Measurements from ENCODE around the gene PTPRT.

Gene PTPRT

DNA sequence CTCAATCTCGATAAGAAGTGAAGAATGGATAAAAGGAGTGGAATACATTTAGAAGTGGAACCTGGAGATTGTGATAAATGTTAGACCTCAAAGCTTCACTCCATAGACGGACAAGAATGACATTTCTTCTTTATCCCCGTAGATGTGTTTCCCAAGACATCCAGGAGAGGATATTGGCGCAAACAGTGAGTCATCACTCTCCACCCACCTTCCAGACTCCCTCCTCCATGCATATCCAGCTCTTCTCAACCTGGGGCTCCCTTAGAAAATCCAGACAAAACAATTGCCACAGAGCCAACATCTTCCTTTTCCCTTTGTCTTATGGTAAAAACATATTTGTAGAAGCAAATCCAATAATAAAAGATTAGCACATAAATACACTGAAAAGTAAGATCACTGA lies 586.1 kb downstream of the PTPRT start:
- DNase-seq, result no peak

DNA sequence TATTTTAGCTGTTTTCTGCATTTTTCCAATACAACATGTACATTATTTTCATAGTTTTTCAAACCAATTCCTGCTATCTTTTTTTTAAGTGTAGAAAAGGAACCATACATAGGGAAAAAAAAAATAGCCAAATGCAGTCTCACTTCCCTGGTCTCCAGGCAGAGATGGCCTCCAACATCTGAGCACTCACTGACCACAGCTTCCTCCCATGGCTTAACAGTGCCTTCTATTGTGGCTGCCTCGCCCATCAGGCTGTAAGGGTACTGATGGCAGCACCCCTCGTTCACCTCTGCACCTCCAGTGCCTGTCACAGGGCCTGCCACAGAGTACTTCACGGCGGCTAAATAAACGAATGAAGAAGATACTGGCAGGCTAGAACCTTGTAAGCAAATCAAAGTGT lies 591.1 kb downstream of the PTPRT start:
- no peak for DNase-seq

- DNase-seq, result no peak
Observed at GRCh38 chr20:42595625-42596024, 594.1 kb downstream of the PTPRT start.

DNA sequence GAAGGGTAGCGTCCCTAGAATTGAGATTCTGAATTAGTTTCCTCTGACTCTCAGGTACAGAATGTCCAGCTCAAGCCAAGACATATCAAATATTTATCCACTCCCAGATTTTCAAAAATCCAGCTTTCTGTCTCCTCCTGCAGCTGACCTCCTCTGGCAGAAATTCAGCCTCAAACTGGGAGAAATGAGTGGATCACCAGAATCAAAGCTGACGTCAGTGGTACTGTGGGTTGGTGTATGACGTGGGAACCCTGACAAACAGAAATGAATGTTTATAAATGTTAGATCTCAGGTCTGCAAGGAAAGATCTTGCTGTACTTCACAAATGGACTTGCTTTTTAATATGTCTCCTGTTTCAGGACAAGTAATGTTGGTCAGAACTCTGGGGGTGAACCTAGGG lies 595.0 kb downstream of the PTPRT start:
- DNase-seq, result no peak

DNA sequence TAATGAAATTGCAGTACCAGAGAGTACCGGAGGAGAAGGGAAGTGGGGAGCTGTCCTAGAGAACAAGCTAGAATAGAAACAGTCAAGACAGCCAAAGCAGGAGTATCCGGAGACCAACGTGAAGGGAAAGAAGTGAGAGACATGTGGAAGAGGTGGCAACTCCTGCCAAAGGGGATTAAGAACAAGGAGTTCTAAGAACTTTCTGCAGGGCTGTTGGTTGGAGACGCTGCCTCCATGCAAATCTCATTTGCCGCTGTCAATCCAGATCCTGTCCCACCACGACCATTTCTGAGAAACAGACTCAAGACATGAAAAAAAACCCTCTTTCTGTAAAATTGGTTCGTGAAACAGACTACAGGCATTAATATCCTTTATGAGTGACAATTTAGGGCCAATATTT lies 595.7 kb downstream of the PTPRT start:
- DNase-seq, result no peak

GRCh38 chr20:42589976-42590639 lies 599.6 kb downstream of the PTPRT start:
- DNase-seq, result no peak

- no peak for DNase-seq
Observed at GRCh38 chr20:42588847-42589246, 600.9 kb downstream of the PTPRT start.

DNA sequence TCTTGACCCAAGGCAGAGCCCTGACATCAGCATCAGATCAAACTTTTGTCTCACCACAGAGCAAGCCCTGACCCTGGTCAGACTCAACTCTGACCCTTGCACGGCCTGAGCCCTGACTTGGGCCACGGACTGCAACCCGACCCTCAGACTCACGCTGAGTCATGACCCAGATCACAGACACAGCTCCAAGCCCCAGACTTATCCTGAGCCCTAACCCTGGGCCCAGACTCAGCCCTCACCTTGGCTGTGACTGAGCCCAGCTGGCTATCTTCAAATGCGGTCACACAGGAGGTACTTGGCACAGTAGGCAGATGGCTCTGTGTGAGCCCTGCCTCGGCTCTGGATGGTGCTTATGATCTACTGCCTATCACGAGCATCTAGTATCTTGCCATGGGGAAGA lies 602.3 kb downstream of the PTPRT start:
- no peak for DNase-seq

- DNase-seq, result no peak
Observed at GRCh38 chr20:42581311-42581710, 608.4 kb downstream of the PTPRT start.

DNA sequence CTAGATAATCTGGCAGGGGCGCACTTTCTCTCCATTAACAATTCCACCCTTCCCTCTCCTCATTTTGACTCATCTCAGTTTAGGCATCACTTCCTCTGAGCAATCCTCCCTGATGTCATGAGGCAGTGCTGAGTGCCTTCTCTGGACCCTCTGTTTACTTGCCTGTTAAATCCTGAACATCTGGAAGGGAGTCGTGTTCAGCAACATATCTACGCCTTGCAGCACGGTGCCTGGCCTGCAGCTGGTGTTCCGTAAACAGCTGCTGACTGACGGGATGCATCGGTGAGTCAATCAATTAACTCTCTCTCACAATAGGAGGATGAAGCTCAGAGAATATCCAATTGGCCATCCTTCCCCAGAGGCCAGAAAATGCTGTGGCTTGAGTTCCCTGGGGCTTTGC lies 613.5 kb downstream of the PTPRT start:
- no peak for DNase-seq

- DNase-seq, result no peak
Observed at GRCh38 chr20:42572320-42573016, 617.2 kb downstream of the PTPRT start.

DNA sequence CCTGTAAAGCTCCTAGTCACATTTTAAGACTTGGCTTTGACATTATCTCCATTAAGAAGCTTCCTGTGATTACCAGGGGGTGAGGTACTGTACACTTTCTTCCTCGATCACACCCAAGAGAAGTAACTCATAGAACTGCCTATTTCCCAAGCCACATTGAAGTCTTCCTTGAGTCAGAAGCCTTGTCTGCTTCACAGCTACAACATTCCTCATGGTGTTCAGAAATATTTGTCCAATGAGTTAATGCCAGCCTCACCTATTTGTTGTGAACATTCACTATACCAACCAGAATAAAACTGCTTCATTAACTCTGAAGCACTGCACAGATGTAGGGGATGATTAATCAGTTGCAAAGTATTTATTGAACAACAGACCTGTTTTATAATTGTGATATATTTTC lies 622.3 kb downstream of the PTPRT start:
- no peak for DNase-seq

- DNase-seq, result no peak
Observed at GRCh38 chr20:42565235-42565995, 624.3 kb downstream of the PTPRT start.

DNA sequence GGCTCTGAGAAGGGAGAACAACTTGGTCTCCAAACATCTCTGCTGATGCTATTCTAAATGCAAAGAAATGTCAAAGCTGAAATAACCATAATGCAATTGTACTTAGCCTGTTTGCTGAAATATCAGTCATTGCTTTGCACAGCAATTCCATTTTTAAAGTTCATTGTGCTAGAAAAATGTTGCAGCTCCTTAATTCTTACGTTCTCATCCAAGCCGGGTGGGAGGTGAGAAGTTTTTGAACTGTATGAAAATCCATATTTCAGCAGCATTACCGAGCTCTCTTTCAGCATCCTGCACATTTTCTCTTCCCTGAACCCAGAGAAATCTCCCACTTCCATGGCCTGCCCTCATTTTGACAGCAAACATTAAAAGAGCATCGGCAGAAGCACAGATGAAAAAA lies 630.0 kb downstream of the PTPRT start:
- no peak for DNase-seq

DNA sequence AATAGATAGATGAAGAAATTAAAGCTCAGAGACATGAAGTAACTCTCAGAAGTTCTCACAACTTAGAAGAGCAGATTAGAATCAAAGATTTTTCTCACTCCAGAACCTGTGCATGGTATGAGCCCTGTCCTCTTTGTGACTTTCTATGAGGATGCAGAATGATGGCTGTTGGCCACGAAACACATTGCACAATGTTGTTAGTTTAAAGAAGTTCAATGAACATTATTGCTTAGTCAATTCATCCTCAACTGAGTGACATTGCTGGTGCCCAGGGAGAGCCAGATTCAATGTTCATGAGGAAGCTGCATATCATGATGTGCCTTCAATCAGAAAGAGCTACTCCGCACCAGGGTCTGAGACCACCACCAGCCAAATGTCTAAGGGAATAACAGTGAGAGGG lies 633.1 kb downstream of the PTPRT start:
- DNase-seq, result no peak

DNA sequence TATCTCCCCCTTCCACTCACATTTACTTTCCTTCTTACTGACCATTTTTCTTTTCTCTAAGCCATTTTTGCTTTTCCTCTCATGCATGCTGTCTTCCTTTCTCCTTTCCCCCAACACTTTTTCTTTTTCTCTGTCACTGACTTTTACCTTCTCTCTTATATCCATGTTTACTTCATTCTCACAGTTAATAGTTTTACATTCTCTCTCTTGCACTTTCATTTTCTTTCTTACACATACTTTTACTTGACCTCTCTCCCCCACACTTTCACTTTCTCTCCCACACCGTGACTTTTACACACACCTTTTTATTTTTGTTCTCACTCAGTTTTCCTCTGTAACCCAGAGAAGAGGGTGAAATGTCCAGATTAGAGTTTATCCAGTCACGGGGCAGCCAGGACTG lies 636.3 kb downstream of the PTPRT start:
- no peak for DNase-seq

GRCh38 chr20:42549496-42549895 lies 640.2 kb downstream of the PTPRT start:
- DNase-seq, result peak; percentile 95

- DNase-seq, result no peak
Observed at GRCh38 chr20:42544926-42545325, 644.8 kb downstream of the PTPRT start.

- no peak for DNase-seq
Observed at GRCh38 chr20:42532831-42533230, 656.9 kb downstream of the PTPRT start.

DNA sequence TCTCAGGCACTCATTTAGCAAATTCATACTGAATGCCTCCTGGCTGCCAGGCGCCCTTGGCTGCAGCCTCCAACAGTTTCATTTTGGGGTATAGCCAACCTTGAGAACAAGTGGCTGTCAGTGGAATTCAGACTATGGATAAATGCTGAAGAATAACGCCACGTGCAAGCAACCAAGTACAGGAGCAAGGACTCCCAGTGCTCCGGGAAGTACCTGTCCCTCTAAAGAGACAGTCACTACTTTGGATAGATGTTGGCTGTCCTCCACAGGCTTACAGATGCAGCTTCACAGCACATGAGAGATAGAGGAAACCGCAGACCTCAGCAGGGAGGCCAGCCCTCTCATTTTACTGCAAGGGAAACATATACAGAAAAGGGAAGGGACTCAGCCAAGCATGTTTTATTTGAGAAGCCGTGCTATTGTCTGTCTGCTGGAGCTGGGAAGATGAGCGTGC lies 658.2 kb downstream of the PTPRT start:
- peak; percentile 85 for DNase-seq

GRCh38 chr20:42530855-42531448 lies 658.8 kb downstream of the PTPRT start:
- DNase-seq, result peak; percentile 61

GRCh38 chr20:42530191-42530590 lies 659.5 kb downstream of the PTPRT start:
- no peak for DNase-seq

- no peak for DNase-seq
Observed at GRCh38 chr20:42524058-42524457, 665.6 kb downstream of the PTPRT start.

DNA sequence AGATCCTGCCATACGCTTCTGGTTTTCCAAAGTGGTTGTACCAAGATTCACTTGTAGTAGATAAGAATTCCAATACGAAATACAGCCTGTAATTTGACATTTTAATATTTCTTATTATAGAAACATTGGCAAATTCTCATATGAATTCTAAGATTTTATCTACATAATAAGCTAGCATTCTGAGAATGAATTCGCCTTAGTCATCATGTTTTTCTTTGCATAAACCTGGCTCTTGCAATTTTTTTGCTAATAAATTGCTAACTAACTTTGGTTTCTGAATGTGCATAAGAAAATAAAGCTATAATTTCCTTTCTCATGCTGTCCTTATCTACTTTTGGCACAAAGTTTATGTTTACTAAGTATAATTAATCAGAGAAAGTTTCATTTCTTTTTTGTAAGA lies 673.0 kb downstream of the PTPRT start:
- no peak for DNase-seq

All from NCI-H748 treated with DMSO at 0.1 percent for 48 hours (cell line).